GM23248 (cell line): ENCODE results near the gene BACE1-AS. TPM values are rescaled to one million over a fixed set of nuclear protein-coding genes. Genes with fewer than 3 reads are reported as not detected.

ENCODE experiments used
- DNase-seq: peaks from one replicate; pipeline ENCODE4 v3.0.0-alpha.2; 2015
- H2AFZ ChIP-seq: fragments of 200-600 bp; sonication (generic); 2 replicates; pipeline ENCODE4 v1.6.1; 2016; ENCODE audit warnings: antibody characterized with exemption
- H3F3A ChIP-seq: fragments of 200-600 bp; sonication (generic); 2 replicates; pipeline ENCODE4 v1.6.1; 2016; ENCODE audit warnings: mild to moderate bottlenecking, antibody characterized with exemption, mixed run types; ENCODE audit not compliant: insufficient read depth
- H3K27ac ChIP-seq: fragments of 200-600 bp; sonication (generic); 2 replicates; pipeline ENCODE4 v1.5.1; 2016; ENCODE audit warnings: mild to moderate bottlenecking
- H3K27me3 ChIP-seq: fragments of 200-600 bp; sonication (generic); replicated peaks from 2 replicates; pipeline ENCODE4 v1.6.1; 2016; ENCODE audit warnings: mild to moderate bottlenecking; ENCODE audit not compliant: insufficient read depth
- H3K36me3 ChIP-seq: fragments of 200-600 bp; sonication (generic); 2 replicates; pipeline ENCODE4 v1.6.1; 2016; ENCODE audit warnings: low read depth, mild to moderate bottlenecking
- H3K4me1 ChIP-seq: fragments of 200-600 bp; sonication (generic); 2 replicates; pipeline ENCODE4 v1.6.1; 2016; ENCODE audit warnings: mild to moderate bottlenecking; ENCODE audit not compliant: insufficient read depth
- H3K4me2 ChIP-seq: fragments of 200-600 bp; sonication (generic); one replicate; pipeline ENCODE4 v1.6.1; 2016; ENCODE audit warnings: mild to moderate bottlenecking; ENCODE audit not compliant: unreplicated experiment
- H3K4me3 ChIP-seq: fragments of 200-600 bp; sonication (generic); 2 replicates; pipeline ENCODE4 v1.5.1; 2016; ENCODE audit warnings: mild to moderate bottlenecking
- H3K79me2 ChIP-seq: fragments of 200-600 bp; sonication (generic); 2 replicates; pipeline ENCODE4 v1.6.1; 2016; ENCODE audit warnings: mild to moderate bottlenecking; ENCODE audit not compliant: insufficient read depth
- H3K9ac ChIP-seq: fragments of 200-600 bp; sonication (generic); 2 replicates; pipeline ENCODE4 v1.6.1; 2016; ENCODE audit warnings: mild to moderate bottlenecking
- H3K9me2 ChIP-seq: fragments of 200-600 bp; sonication (generic); 2 replicates; pipeline ENCODE4 v1.6.1; 2016; ENCODE audit warnings: mixed run types, mild to moderate bottlenecking, moderate library complexity; ENCODE audit not compliant: insufficient read depth
- H3K9me3 ChIP-seq: fragments of 200-600 bp; sonication (generic); one replicate; pipeline ENCODE4 v1.6.1; 2017; ENCODE audit warnings: low read depth
- H4K20me1 ChIP-seq: fragments of 200-600 bp; sonication (generic); 2 replicates; pipeline ENCODE4 v1.6.0; 2016; ENCODE audit not compliant: insufficient read depth
- EZH2 ChIP-seq: fragments of 200-600 bp; sonication (generic); IDR thresholded peaks from 2 replicates; pipeline ENCODE4 v1.6.1; 2018; ENCODE audit warnings: antibody characterized with exemption, mild to moderate bottlenecking; ENCODE audit not compliant: insufficient read depth, poor library complexity, severe bottlenecking
- EZH2phosphoT487 ChIP-seq: fragments of 200-600 bp; sonication (generic); IDR thresholded peaks from 2 replicates; pipeline ENCODE4 v1.6.1; 2018; ENCODE audit warnings: antibody characterized with exemption, moderate library complexity, mild to moderate bottlenecking, low read depth; ENCODE audit not compliant: insufficient read depth
- WGBS, 2 experiments: methylation state at CpG; one replicate each; pipeline ENCODE4 v1.1.6; 2015 to 2017; ENCODE audit warnings: low lambda C conversion rate in 2 of 2, low coverage in 1 of 2; ENCODE audit errors: missing lambda C conversion rate in 2 of 2; 5-methylcytosine and 5-hydroxymethylcytosine counted together
- in situ Hi-C: fragments of 300-500 bp; cut with MboI; formaldehyde crosslinking; loops from 2 replicates; pipeline ENCODE4 v1.15.0; 2020
- polyA plus RNA-seq: library from polyadenylated mRNA; unstranded; fragments of >200 nt; fragmentation: Nextera tagmentation; extraction: Ambion mirVana; gene quantifications from 2 replicates; pipeline ENCODE4 v1.2.1, GENCODE V29; 2016
- total RNA-seq: library from RNA; depleted of rRNA; stranded (reverse); fragments of >200 nt; shearing (Covaris generic); gene quantifications from 2 replicates; pipeline ENCODE4 v1.2.3, GENCODE V29; 2014; rRNA removed

BACE1-AS gene
- total RNA-seq (1.5 and 3.2 TPM in 2 replicates), polyA plus RNA-seq (6.6 and 7.0 TPM in 2 replicates)

DNA sequence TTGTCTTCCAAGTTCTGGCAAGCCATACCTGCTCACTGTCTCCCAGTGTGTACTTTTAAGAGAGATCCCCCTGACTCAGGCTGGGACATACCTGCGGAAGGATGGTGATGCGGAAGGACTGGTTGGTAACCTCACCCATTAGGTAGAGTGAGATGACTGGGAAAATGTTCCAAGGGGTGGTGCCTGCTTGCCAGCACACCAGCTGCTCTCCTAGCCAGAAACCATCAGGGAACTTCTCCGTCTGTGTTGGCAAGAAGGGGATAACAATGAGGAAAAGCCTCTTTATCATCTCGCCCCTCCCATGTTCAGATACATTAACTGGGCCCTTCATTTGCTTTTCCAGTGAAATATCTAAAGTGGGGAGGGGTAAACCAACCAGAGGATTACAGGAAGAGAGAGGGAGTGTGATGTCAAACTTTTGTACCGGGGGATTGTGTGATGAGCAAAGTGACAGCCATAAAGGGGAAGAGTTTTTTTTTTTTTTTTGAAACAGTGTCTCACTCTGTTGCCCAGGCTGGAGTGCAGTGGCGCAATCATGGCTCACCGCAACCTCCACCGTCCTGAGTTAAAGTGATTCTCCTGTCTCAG lies at the start of gene BACE1-AS:
Gene BACE1-AS (plus strand): TSS at position 538 of the 588 bp plus-strand sequence.
- Histone ChIP-seq H3F3A (no peaks in the 10 kb centered on the region), H2AFZ (no peak within 1 kb of the TSS), H3K4me3 (no peak within 1 kb of the TSS), H3K79me2 (no peaks in the 10 kb centered on the region), H3K27ac (no peak within 1 kb of the TSS), H3K9ac (no peak within 1 kb of the TSS), H3K4me2 (no peak within 1 kb of the TSS), H3K4me1 (no peaks in the 10 kb centered on the region), H3K9me2 (no peaks in the 10 kb centered on the region), H3K27me3 (no peaks in the 10 kb centered on the region), H4K20me1 (no peaks in the 10 kb centered on the region), H3K36me3 (peaks cover 25% of the 10 kb centered on the region), H3K9me3 (no peaks in the 10 kb centered on the region)
- no peak for TF ChIP-seq EZH2phosphoT487
- TF ChIP-seq EZH2: no peak
- no peak for DNase-seq
- WGBS, 2 experiments: 92 to 93% methylated on average over 8 of the region's 8 CpGs
- in situ Hi-C loops: no loop called here

DNA sequence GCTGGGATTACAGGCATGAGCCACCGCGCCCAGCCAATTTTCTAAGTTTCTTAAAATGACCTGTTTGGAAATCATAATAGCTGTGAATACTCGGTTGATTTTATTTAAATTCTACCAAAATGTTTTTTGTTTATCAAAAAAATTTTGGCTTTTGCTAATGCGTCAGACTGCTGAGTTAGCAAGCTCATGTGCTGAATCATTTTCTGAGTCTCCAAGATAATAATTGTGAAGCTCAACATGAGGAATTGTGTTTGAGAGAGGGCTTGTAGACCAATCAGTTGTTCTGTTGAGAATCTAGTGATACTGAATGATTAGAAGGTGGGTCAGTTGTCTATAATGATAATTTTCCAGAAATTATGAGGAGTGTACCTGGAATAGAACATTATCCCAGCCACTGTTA lies 42.8 kb upstream of the BACE1-AS start:
- no peaks in the 10 kb centered on the region for H3K79me2 ChIP-seq
- H2AFZ ChIP-seq: no peak overlapping the region
- no peaks in the 10 kb centered on the region for H3K27me3 ChIP-seq
- H3K9me3 ChIP-seq: no peaks in the 10 kb centered on the region
- no peaks in the 10 kb centered on the region for H3K4me1 ChIP-seq
- TF ChIP-seq EZH2phosphoT487: no peak
- TF ChIP-seq EZH2: no peak
- no peak overlapping the region for H3K4me2 ChIP-seq
- no peak overlapping the region for H3K9ac ChIP-seq
- peaks cover 28% of the 10 kb centered on the region for H3K36me3 ChIP-seq
- WGBS, 2 experiments: 99 to 100% methylated on average over 4 of the region's 4 CpGs
- no peak for DNase-seq
- H4K20me1 ChIP-seq: no peaks in the 10 kb centered on the region
- H3K4me3 ChIP-seq: no peak overlapping the region
- H3K27ac ChIP-seq: no peak overlapping the region
- no peaks in the 10 kb centered on the region for H3K9me2 ChIP-seq
- in situ Hi-C loops: no loop called here
- H3F3A ChIP-seq: no peaks in the 10 kb centered on the region

DNA sequence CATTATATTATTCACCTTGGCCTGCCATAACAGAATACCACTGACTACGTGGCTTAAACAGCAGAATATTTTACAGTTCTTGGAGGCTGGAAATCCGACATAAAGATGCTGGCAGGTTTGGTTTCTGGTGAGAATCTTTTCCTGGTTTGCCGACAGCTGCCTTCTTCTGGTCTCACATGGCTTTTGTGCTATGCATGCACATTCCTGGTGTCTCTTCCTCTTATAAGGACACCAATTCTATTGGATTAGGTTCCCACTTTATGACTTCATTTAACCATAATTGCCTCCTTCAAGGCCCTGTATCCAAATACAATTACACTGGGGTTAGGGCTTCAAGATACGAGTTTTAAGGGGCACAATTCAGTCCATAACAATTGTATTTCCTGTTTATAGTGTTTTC lies 41.6 kb upstream of the BACE1-AS start:
- Histone ChIP-seq H3K9ac (no peak overlapping the region), H3K79me2 (no peaks in the 10 kb centered on the region), H3K9me3 (no peaks in the 10 kb centered on the region), H3K27me3 (no peaks in the 10 kb centered on the region), H3K36me3 (peaks cover 33% of the 10 kb centered on the region), H3F3A (no peaks in the 10 kb centered on the region), H4K20me1 (no peaks in the 10 kb centered on the region), H3K27ac (no peak overlapping the region), H3K9me2 (no peaks in the 10 kb centered on the region), H3K4me2 (no peak overlapping the region), H3K4me1 (no peaks in the 10 kb centered on the region), H3K4me3 (no peak overlapping the region), H2AFZ (no peak overlapping the region)
- WGBS, 2 experiments: 96 to 97% methylated on average over 4 of the region's 4 CpGs
- no peak for TF ChIP-seq EZH2phosphoT487
- no peak for TF ChIP-seq EZH2
- in situ Hi-C loops: no loop called here
- DNase-seq: no peak

DNA sequence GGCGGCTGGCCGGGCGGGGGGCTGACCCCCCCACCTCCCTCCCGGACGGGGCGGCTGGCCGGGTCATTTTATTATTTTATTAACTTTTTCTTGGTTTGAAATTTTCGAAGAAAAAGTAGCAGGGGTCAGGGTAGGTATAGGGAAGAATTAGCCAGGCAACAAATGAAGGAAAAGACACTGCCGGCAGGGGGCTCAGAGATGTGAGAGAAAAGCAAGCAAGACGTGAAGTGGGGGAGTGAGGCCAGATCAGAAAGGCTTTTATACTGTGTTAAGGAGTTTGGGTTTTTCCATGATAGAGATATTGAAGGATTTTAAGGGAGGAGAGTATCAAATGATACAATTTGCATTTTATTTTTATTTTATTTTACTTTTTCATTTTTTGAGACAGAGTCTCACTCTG lies 39.6 kb upstream of the BACE1-AS start:
- Histone ChIP-seq H3K27me3 (no peaks in the 10 kb centered on the region), H3K9me3 (no peaks in the 10 kb centered on the region), H3K4me1 (0 out of 2 replicates have a peak, but pooled peaks cover 5% of the 10 kb centered on the region), H2AFZ (no peak overlapping the region), H3K79me2 (no peaks in the 10 kb centered on the region), H3K4me2 (no peak overlapping the region), H3K27ac (no peak overlapping the region), H3K36me3 (peaks cover 21% of the 10 kb centered on the region), H3K9ac (no peak overlapping the region), H4K20me1 (no peaks in the 10 kb centered on the region), H3K4me3 (no peak overlapping the region), H3F3A (0 out of 2 replicates have a peak, but pooled peaks cover 7% of the 10 kb centered on the region), H3K9me2 (no peaks in the 10 kb centered on the region)
- TF ChIP-seq EZH2 (no peak), EZH2phosphoT487 (no peak)
- DNase-seq: no peak
- in situ Hi-C loops: no loop called here
- 88 to 90% methylated on average over 3 to 10 of the region's 10 CpGs for WGBS, 2 experiments
